NCI-H1417 treated with DMSO at 0.1 percent for 48 hours (cell line): ENCODE measurements around the gene EIF5B.

Experiments used
- DNase-seq: peaks from one replicate; lab custom pipeline; 2025; lab: John Stamatoyannopoulos, UW

The EIF5B gene

GRCh38 chr2:99373144-99373543 lies 36.0 kb downstream of the EIF5B start:
- no peak for DNase-seq

GRCh38 chr2:99374747-99375146 lies 37.6 kb downstream of the EIF5B start:
- no peak for DNase-seq

GRCh38 chr2:99376254-99376864 lies 39.2 kb downstream of the EIF5B start:
- no peak for DNase-seq

GRCh38 chr2:99377879-99378278 lies 40.7 kb downstream of the EIF5B start:
- no peak for DNase-seq

- DNase-seq: no peak
Measured at GRCh38 chr2:99380376-99381010, 43.3 kb downstream of the EIF5B start.

GRCh38 chr2:99382143-99382542 lies 45.0 kb downstream of the EIF5B start:
- DNase-seq: no peak

- no peak for DNase-seq
Measured at GRCh38 chr2:99386011-99386410, 48.8 kb downstream of the EIF5B start.

GRCh38 chr2:99388892-99389291 lies 51.7 kb downstream of the EIF5B start:
- no peak for DNase-seq

- no peak for DNase-seq
Measured at GRCh38 chr2:99389371-99389770, 52.2 kb downstream of the EIF5B start.

GRCh38 chr2:99389946-99390345 lies 52.8 kb downstream of the EIF5B start:
- DNase-seq: no peak

GRCh38 chr2:99395589-99396130 lies 58.5 kb downstream of the EIF5B start:
- no peak for DNase-seq

GRCh38 chr2:99397266-99397920 lies 60.2 kb downstream of the EIF5B start:
- no peak for DNase-seq

GRCh38 chr2:99398303-99398702 lies 61.1 kb downstream of the EIF5B start:
- DNase-seq: no peak

- DNase-seq: no peak
Measured at GRCh38 chr2:99399063-99399462, 61.9 kb downstream of the EIF5B start.

GRCh38 chr2:99399795-99400194 lies 62.6 kb downstream of the EIF5B start:
- no peak for DNase-seq

GRCh38 chr2:99401841-99402240 lies 64.7 kb downstream of the EIF5B start:
- no peak for DNase-seq

GRCh38 chr2:99403084-99403483 lies 65.9 kb downstream of the EIF5B start:
- no peak for DNase-seq

- no peak for DNase-seq
Measured at GRCh38 chr2:99403524-99403923, 66.3 kb downstream of the EIF5B start.

- no peak for DNase-seq
Measured at GRCh38 chr2:99404039-99404796, 67.0 kb downstream of the EIF5B start.

- DNase-seq: no peak
Measured at GRCh38 chr2:99404797-99405669, 67.8 kb downstream of the EIF5B start.

- DNase-seq: no peak
Measured at GRCh38 chr2:99406137-99406536, 68.9 kb downstream of the EIF5B start.

GRCh38 chr2:99410276-99410675 lies 73.1 kb downstream of the EIF5B start:
- DNase-seq: no peak
